ENCODE measurements around the gene BRSK2. TPM values are rescaled to one million over a fixed set of nuclear protein-coding genes. Genes with fewer than 3 reads are reported as not detected.

BRSK2 gene
- total and polyA plus RNA-seq, 2 donors, result 0.14 to 1.1 TPM

GRCh38 chr11:1460986-1461825 lies 71.5 kb downstream of the BRSK2 start:
- no peak for DNase-seq (ENCODE audit: low read depth in 6 of 9, low spot score in 9 of 9)
- Histone ChIP-seq H3K36me3 (ENCODE audit: control insufficient read depth in 2 of 2, insufficient read depth in 2 of 2, low read length in 1 of 2) (peaks cover 0 to 4% of the 10 kb centered on the region in 2 donors), H3K4me1 (ENCODE audit: control insufficient read depth in 2 of 2, insufficient read depth in 2 of 2, low read length in 2 of 2) (no peaks in the 10 kb centered on the region), H3K4me3 (ENCODE audit: low read length in 2 of 2) (no peak overlapping the region), H3K27ac (ENCODE audit: low read depth in 1 of 2, low read length in 1 of 2) (no peak overlapping the region), H3K9me3 (ENCODE audit: control insufficient read depth in 2 of 2, insufficient read depth in 1 of 2, low read length in 1 of 2) (peaks cover 2 to 16% of the 10 kb centered on the region in 2 donors), H3K27me3 (ENCODE audit: control insufficient read depth in 2 of 2, insufficient read depth in 1 of 2, low read length in 1 of 2) (no peaks in the 10 kb centered on the region)
- 94% methylated on average over 50 of the region's 50 CpGs for WGBS

GRCh38 chr11:1461826-1462697 lies 72.3 kb downstream of the BRSK2 start:
- 97% methylated on average over 46 of the region's 46 CpGs for whole genome bisulfite sequencing
- H3K4me3 ChIP-seq (ENCODE audit: low read length in 2 of 2), result no peak overlapping the region
- no peak overlapping the region for H3K27ac ChIP-seq (ENCODE audit: low read depth in 1 of 2, low read length in 1 of 2)

DNA sequence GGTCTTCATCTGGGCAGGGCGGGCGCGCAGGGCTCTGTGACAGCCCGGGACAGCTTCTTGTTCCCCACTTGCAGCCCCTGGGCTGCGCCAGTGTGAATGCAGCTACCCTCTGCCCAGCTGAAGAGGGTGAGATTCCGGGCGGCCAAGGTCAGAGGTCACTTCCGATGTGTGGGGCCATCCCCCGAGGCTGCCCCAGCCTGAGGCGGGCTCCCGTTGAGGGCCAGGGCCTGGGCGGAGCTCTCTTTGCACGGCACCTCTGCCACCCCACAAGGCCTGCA lies 72.9 kb downstream of the BRSK2 start:
- no peaks in the 10 kb centered on the region for H3K27me3 ChIP-seq (ENCODE audit: control insufficient read depth in 2 of 2, insufficient read depth in 1 of 2, low read length in 1 of 2)
- peaks cover 0 to 9% of the 10 kb centered on the region in 2 donors for H3K36me3 ChIP-seq (ENCODE audit: control insufficient read depth in 2 of 2, insufficient read depth in 2 of 2, low read length in 1 of 2)
- WGBS, result 96% methylated on average over 13 of the region's 13 CpGs
- peaks cover 2 to 16% of the 10 kb centered on the region in 2 donors for H3K9me3 ChIP-seq (ENCODE audit: control insufficient read depth in 2 of 2, insufficient read depth in 1 of 2, low read length in 1 of 2)
- no peak overlapping the region for H3K4me3 ChIP-seq (ENCODE audit: low read length in 2 of 2)
- no peak for DNase-seq (ENCODE audit: low read depth in 6 of 9, low spot score in 9 of 9)
- no peak overlapping the region for H3K27ac ChIP-seq (ENCODE audit: low read depth in 1 of 2, low read length in 1 of 2)
- no peaks in the 10 kb centered on the region for H3K4me1 ChIP-seq (ENCODE audit: control insufficient read depth in 2 of 2, insufficient read depth in 2 of 2, low read length in 2 of 2)

More at GRCh38 chr11:1461826-1462697, 72.3 kb downstream of the BRSK2 start:
- Histone ChIP-seq H3K4me1 (ENCODE audit: control insufficient read depth in 2 of 2, insufficient read depth in 2 of 2, low read length in 2 of 2) (no peaks in the 10 kb centered on the region), H3K9me3 (ENCODE audit: control insufficient read depth in 2 of 2, insufficient read depth in 1 of 2, low read length in 1 of 2) (peaks cover 2 to 16% of the 10 kb centered on the region in 2 donors), H3K27me3 (ENCODE audit: control insufficient read depth in 2 of 2, insufficient read depth in 1 of 2, low read length in 1 of 2) (no peaks in the 10 kb centered on the region), H3K36me3 (ENCODE audit: control insufficient read depth in 2 of 2, insufficient read depth in 2 of 2, low read length in 1 of 2) (peaks cover 0 to 4% of the 10 kb centered on the region in 2 donors)
- DNase-seq (ENCODE audit: low read depth in 6 of 9, low spot score in 9 of 9), result no peak

- WGBS, result 98% methylated on average over 16 of the region's 16 CpGs
- H3K27me3 ChIP-seq (ENCODE audit: control insufficient read depth in 2 of 2, insufficient read depth in 1 of 2, low read length in 1 of 2), result no peaks in the 10 kb centered on the region
- H3K27ac ChIP-seq (ENCODE audit: low read depth in 1 of 2, low read length in 1 of 2), result no peak overlapping the region
These were observed 73.3 kb downstream of the BRSK2 start for GRCh38 chr11:1463056-1463455.

DNA sequence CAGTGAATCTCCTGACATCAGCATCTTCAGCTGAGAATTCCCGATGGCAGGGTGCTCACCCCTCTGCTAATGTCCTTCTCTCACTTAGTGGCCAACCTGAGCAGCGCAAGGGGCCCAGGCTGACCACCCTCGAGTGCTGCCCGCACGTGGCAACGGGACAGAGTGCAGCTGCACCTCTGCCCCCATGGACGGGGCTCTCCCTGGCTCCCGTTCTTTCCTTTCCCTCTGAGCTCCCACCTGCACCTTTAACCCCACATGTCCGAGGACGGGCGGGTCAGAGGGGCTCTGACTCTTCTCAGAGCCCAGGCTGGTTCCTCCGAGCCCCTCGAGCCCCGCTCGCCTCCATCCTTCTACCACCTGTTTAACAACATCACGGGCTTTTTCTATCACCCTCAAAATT lies 77.0 kb downstream of the BRSK2 start:
- Histone ChIP-seq H3K4me3 (ENCODE audit: low read length in 2 of 2) (no peak overlapping the region), H3K9me3 (ENCODE audit: control insufficient read depth in 2 of 2, insufficient read depth in 1 of 2, low read length in 1 of 2) (peaks cover 2 to 16% of the 10 kb centered on the region in 2 donors), H3K27me3 (ENCODE audit: control insufficient read depth in 2 of 2, insufficient read depth in 1 of 2, low read length in 1 of 2) (no peaks in the 10 kb centered on the region), H3K4me1 (ENCODE audit: control insufficient read depth in 2 of 2, insufficient read depth in 2 of 2, low read length in 2 of 2) (no peaks in the 10 kb centered on the region), H3K27ac (ENCODE audit: low read depth in 1 of 2, low read length in 1 of 2) (no peak overlapping the region), H3K36me3 (ENCODE audit: control insufficient read depth in 2 of 2, insufficient read depth in 2 of 2, low read length in 1 of 2) (peaks cover 4 to 34% of the 10 kb centered on the region in 2 donors)
- no peak for DNase-seq (ENCODE audit: low read depth in 6 of 9, low spot score in 9 of 9)
- WGBS, result 96% methylated on average over 16 of the region's 16 CpGs

More at GRCh38 chr11:1463056-1463455, 73.3 kb downstream of the BRSK2 start:
- H3K4me3 ChIP-seq (ENCODE audit: low read length in 2 of 2), result no peak overlapping the region
- H3K9me3 ChIP-seq (ENCODE audit: control insufficient read depth in 2 of 2, insufficient read depth in 1 of 2, low read length in 1 of 2), result peaks cover 2 to 16% of the 10 kb centered on the region in 2 donors
- DNase-seq (ENCODE audit: low read depth in 6 of 9, low spot score in 9 of 9), result no peak
- peaks cover 0 to 9% of the 10 kb centered on the region in 2 donors for H3K36me3 ChIP-seq (ENCODE audit: control insufficient read depth in 2 of 2, insufficient read depth in 2 of 2, low read length in 1 of 2)
- no peaks in the 10 kb centered on the region for H3K4me1 ChIP-seq (ENCODE audit: control insufficient read depth in 2 of 2, insufficient read depth in 2 of 2, low read length in 2 of 2)

GRCh38 chr11:1467270-1467669 lies 77.5 kb downstream of the BRSK2 start:
- Histone ChIP-seq H3K27ac (ENCODE audit: low read depth in 1 of 2, low read length in 1 of 2) (no peak overlapping the region), H3K4me3 (ENCODE audit: low read length in 2 of 2) (no peak overlapping the region), H3K9me3 (ENCODE audit: control insufficient read depth in 2 of 2, insufficient read depth in 1 of 2, low read length in 1 of 2) (peaks cover 2 to 16% of the 10 kb centered on the region in 2 donors), H3K4me1 (ENCODE audit: control insufficient read depth in 2 of 2, insufficient read depth in 2 of 2, low read length in 2 of 2) (no peaks in the 10 kb centered on the region), H3K27me3 (ENCODE audit: control insufficient read depth in 2 of 2, insufficient read depth in 1 of 2, low read length in 1 of 2) (no peaks in the 10 kb centered on the region), H3K36me3 (ENCODE audit: control insufficient read depth in 2 of 2, insufficient read depth in 2 of 2, low read length in 1 of 2) (peaks cover 4 to 34% of the 10 kb centered on the region in 2 donors)
- 97% methylated on average over 9 of the region's 9 CpGs for WGBS
- no peak for DNase-seq (ENCODE audit: low read depth in 6 of 9, low spot score in 9 of 9)

GRCh38 chr11:1468002-1468401 lies 78.3 kb downstream of the BRSK2 start:
- 98% methylated on average over 18 of the region's 18 CpGs for WGBS
- H3K27me3 ChIP-seq (ENCODE audit: control insufficient read depth in 2 of 2, insufficient read depth in 1 of 2, low read length in 1 of 2), result no peaks in the 10 kb centered on the region
- DNase-seq (ENCODE audit: low read depth in 6 of 9, low spot score in 9 of 9), result no peak
- H3K27ac ChIP-seq (ENCODE audit: low read depth in 1 of 2, low read length in 1 of 2), result no peak overlapping the region
- no peak overlapping the region for H3K4me3 ChIP-seq (ENCODE audit: low read length in 2 of 2)
- H3K4me1 ChIP-seq (ENCODE audit: control insufficient read depth in 2 of 2, insufficient read depth in 2 of 2, low read length in 2 of 2), result no peaks in the 10 kb centered on the region
- peaks cover 2 to 16% of the 10 kb centered on the region in 2 donors for H3K9me3 ChIP-seq (ENCODE audit: control insufficient read depth in 2 of 2, insufficient read depth in 1 of 2, low read length in 1 of 2)
- peaks cover 4 to 35% of the 10 kb centered on the region in 2 donors for H3K36me3 ChIP-seq (ENCODE audit: control insufficient read depth in 2 of 2, insufficient read depth in 2 of 2, low read length in 1 of 2)

- no peak for DNase-seq (ENCODE audit: low read depth in 6 of 9, low spot score in 9 of 9)
- WGBS, result 97% methylated on average over 19 of the region's 19 CpGs
- no peaks in the 10 kb centered on the region for H3K27me3 ChIP-seq (ENCODE audit: control insufficient read depth in 2 of 2, insufficient read depth in 1 of 2, low read length in 1 of 2)
These were observed 78.8 kb downstream of the BRSK2 start for GRCh38 chr11:1468473-1469066.

More at GRCh38 chr11:1468473-1469066, 78.8 kb downstream of the BRSK2 start:
- Histone ChIP-seq H3K9me3 (ENCODE audit: control insufficient read depth in 2 of 2, insufficient read depth in 1 of 2, low read length in 1 of 2) (peaks cover 2 to 14% of the 10 kb centered on the region in 2 donors), H3K36me3 (ENCODE audit: control insufficient read depth in 2 of 2, insufficient read depth in 2 of 2, low read length in 1 of 2) (peaks cover 7 to 37% of the 10 kb centered on the region in 2 donors), H3K27ac (ENCODE audit: low read depth in 1 of 2, low read length in 1 of 2) (no peak overlapping the region), H3K4me1 (ENCODE audit: control insufficient read depth in 2 of 2, insufficient read depth in 2 of 2, low read length in 2 of 2) (no peaks in the 10 kb centered on the region), H3K4me3 (ENCODE audit: low read length in 2 of 2) (no peak overlapping the region)
